ENCODE measurements around the gene BICRAL. TPM values are rescaled to one million over a fixed set of nuclear protein-coding genes. Genes with fewer than 3 reads are reported as not detected.
A peak's percentile ranks its signal among the peaks of the same experiment; 100 is the strongest.
"Not testable (repeated sequence)": the region's sequence is repeated elsewhere in the genome, so short reads cannot be mapped to it uniquely, and the experiment has no call there.

The BICRAL gene
- total RNA-seq, 1 experiment from 2014 or later: 4.8 TPM

GRCh38 chr6:42795651-42796050 lies 13.8 kb downstream of the BICRAL start:
- no peaks in the 10 kb centered on the region for H3K27me3 ChIP-seq
- H3K27ac ChIP-seq: no peak overlapping the region
- DNase-seq: no peak
- H3K9me3 ChIP-seq (replicated peaks): no peaks in the 10 kb centered on the region
- H3K36me3 ChIP-seq: no peaks in the 10 kb centered on the region
- H3K4me3 ChIP-seq: no peak overlapping the region
- H3K4me1 ChIP-seq: peaks cover 5% of the 10 kb centered on the region

DNA sequence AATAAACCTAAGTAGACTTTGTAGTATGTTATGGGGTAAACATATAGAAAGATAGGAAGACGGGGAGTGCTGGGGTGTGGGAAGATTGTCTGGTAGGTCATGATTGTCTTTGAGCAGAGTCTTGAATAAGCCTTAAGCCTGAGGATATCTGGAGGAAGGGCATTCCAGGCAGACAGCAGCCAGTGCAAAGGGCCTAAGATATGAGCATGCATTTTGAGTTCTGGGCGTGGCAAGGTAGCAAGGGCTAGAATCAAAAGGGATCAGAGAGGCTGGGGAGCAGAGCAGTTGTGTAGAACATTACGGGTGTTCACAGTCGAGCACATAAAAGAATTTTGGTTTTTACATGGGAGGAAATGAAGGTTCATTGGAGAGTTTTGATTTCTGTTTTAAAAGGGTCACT lies 14.3 kb downstream of the BICRAL start:
- H3K27ac ChIP-seq: no peak overlapping the region
- no peaks in the 10 kb centered on the region for H3K36me3 ChIP-seq
- no peaks in the 10 kb centered on the region for H3K27me3 ChIP-seq
- DNase-seq: no peak
- H3K4me3 ChIP-seq: no peak overlapping the region
- peaks cover 10% of the 10 kb centered on the region for H3K4me1 ChIP-seq
- no peaks in the 10 kb centered on the region for H3K9me3 ChIP-seq (replicated peaks)

- not testable (repeated sequence) for DNase-seq; H3K36me3 ChIP-seq; H3K27me3 ChIP-seq; H3K27ac ChIP-seq; H3K4me3 ChIP-seq; H3K9me3 ChIP-seq (replicated peaks)
- peaks cover 12% of the 10 kb centered on the region for H3K4me1 ChIP-seq
Measured at GRCh38 chr6:42797696-42798095, 15.8 kb downstream of the BICRAL start.

DNA sequence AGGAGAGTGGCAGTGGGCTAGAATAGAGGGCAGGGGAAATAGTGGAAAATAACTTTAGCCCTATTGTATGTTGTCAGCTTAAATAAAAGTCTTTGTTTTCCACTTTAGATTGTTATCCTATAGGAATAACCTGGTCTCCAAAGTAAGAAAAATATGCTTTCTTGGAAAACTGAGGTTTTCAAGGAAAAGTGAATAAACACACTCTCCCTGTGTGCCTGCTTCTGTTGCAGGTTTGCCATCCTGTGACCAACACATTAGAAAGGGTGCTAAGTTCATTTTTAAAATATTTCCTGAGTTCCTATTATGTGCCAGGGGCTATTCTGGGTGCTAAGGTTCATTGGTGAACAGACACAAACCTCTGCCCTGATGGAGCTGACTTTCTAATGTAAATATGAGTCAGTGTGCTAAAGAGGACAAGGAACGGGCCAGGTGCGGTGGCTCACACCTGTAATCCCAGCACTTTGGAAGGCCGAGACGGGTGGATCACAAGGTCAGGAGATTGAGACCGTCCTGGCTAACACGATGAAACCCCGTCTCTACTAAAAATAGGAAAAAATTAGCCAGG lies 23.5 kb downstream of the BICRAL start:
- peaks cover 8% of the 10 kb centered on the region for H3K4me1 ChIP-seq
- no peaks in the 10 kb centered on the region for H3K36me3 ChIP-seq
- H3K4me3 ChIP-seq: no peak overlapping the region
- no peaks in the 10 kb centered on the region for H3K9me3 ChIP-seq (replicated peaks)
- DNase-seq: no peak
- H3K27ac ChIP-seq: no peak overlapping the region
- no peaks in the 10 kb centered on the region for H3K27me3 ChIP-seq

DNA sequence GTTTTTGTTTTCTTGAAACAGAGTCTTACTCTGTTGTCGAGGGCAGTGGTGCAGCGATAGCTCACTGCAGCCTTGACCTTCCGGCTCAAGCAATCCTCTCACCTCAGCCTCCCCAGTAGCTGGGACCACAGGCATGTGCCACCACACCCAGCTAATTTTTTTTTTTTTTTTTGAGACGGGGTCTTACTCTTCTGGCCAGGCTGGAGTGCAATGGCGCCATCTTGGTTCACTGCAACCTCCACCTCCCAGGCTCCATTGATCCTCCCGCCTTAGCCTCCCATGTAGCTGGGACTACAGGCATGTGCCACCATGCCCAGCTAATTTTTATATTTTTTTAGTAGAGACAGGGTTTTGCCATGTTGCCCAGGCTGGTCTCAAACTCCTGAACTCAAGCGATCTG lies 24.5 kb downstream of the BICRAL start:
- not testable (repeated sequence) for H3K4me1 ChIP-seq; H3K27me3 ChIP-seq; H3K9me3 ChIP-seq (replicated peaks); DNase-seq; H3K4me3 ChIP-seq; H3K27ac ChIP-seq; H3K36me3 ChIP-seq

DNA sequence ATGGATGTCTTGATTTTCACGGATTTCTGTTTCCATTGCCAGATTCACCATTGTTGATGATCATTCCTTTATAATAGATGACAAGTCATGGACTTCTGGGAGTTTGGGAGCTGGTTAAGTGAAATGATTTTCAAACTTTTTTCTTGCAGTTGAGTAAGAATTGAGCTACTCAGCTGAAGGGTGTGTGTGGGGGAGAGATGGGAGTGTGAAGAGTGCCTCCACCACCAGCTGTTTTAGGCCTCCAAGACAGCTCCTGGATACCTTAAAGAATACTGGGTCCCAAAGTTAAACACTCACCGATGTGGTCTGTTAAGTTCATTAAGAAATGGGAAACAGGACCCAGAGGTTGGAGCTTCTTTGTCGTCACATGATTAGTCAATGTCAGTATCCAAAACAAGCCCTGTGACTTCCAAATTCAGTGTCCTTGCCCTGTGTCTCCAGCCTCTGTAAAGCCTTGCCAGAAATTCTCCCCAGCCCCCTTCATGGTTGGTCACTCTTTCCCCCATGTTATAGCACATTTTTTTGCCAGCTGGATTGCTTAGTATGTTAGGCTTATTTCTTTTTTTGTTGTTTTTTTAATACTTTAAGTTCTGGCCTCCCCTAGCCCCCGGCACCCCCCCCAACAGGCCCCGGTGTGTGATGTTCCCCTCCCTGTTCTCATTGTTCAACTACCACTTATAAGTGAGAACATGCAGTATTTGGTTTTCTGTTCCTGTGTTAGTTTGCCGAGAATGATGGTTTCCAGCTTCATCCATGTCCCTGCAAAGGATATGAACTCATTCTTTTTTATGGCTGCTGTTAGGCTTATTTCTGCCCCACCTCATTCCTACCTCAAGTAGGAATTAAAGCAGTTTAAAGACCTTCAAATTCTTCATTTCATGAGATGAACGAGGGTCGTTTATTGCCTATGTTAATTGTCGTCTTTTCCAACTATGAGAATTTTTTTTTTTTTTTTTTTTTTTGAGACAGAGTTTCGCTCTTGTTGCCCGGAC lies 26.9 kb downstream of the BICRAL start:
- no peak for DNase-seq
- Histone ChIP-seq H3K36me3 (no peaks in the 10 kb centered on the region), H3K4me3 (no peak overlapping the region), H3K27ac (no peak overlapping the region), H3K27me3 (no peaks in the 10 kb centered on the region), H3K9me3 (replicated peaks) (no peaks in the 10 kb centered on the region), H3K4me1 (no peaks in the 10 kb centered on the region)

- no peaks in the 10 kb centered on the region for H3K9me3 ChIP-seq (replicated peaks)
- no peaks in the 10 kb centered on the region for H3K4me1 ChIP-seq
- no peak overlapping the region for H3K27ac ChIP-seq
- no peaks in the 10 kb centered on the region for H3K27me3 ChIP-seq
- no peak overlapping the region for H3K4me3 ChIP-seq
- no peak for DNase-seq
- H3K36me3 ChIP-seq: no peaks in the 10 kb centered on the region
Measured at GRCh38 chr6:42813074-42813645, 31.3 kb downstream of the BICRAL start.

DNA sequence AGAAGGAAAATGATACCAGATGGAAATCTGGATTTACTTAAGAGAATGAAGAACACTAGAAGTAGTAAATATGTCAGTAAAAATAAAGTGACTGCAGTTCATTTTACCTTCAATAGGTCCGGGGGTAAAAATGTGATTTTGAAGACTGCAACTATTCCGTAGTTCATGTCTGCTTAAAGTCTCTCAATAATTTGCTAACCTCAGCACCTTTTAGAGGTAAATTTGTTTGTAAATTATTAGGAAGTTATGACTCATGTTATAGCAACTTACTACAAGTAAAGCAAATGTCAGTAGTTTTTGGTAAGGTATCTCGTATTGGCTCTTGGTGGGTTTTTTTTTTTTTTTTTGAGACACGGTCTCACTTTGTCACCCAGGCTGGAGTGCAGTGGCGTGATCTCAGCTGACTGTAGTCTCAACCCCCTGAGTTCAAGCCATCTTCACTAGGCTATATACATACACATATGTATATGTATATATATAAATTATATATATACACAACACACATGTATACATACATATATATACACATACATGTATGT lies 32.1 kb downstream of the BICRAL start:
- DNase-seq: no peak
- Histone ChIP-seq H3K9me3 (replicated peaks) (no peaks in the 10 kb centered on the region), H3K27ac (no peak overlapping the region), H3K4me1 (no peaks in the 10 kb centered on the region), H3K27me3 (no peaks in the 10 kb centered on the region), H3K36me3 (no peaks in the 10 kb centered on the region), H3K4me3 (no peak overlapping the region)

- H3K36me3 ChIP-seq; H3K27ac ChIP-seq; DNase-seq; H3K27me3 ChIP-seq; H3K4me3 ChIP-seq; H3K9me3 ChIP-seq (replicated peaks): not testable (repeated sequence)
- H3K4me1 ChIP-seq: peaks cover 13% of the 10 kb centered on the region
Measured at GRCh38 chr6:42815726-42816125, 33.9 kb downstream of the BICRAL start.

DNA sequence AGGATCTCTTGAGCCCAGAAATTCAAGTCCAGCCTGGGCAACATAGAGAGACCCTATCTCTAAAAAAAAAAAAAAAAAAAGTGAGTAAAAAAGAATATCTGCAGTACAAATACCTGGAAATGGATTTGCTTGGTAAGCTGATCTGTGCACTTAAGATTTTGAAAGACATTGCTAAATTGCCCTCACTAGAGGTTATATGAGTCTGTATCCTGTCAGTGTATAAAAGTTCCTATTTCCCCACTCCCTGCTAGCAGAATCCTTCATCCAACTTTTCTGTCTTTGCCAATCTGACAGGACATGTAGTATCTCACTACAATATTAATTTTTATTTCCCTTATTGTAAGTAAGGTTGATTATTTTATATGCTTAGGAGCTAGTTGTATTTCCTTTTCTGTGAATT lies 36.1 kb downstream of the BICRAL start:
- peaks cover 17% of the 10 kb centered on the region for H3K4me1 ChIP-seq
- no peaks in the 10 kb centered on the region for H3K9me3 ChIP-seq (replicated peaks)
- H3K27me3 ChIP-seq: no peaks in the 10 kb centered on the region
- H3K4me3 ChIP-seq: no peak overlapping the region
- DNase-seq: no peak
- no peaks in the 10 kb centered on the region for H3K36me3 ChIP-seq
- H3K27ac ChIP-seq: no peak overlapping the region

DNA sequence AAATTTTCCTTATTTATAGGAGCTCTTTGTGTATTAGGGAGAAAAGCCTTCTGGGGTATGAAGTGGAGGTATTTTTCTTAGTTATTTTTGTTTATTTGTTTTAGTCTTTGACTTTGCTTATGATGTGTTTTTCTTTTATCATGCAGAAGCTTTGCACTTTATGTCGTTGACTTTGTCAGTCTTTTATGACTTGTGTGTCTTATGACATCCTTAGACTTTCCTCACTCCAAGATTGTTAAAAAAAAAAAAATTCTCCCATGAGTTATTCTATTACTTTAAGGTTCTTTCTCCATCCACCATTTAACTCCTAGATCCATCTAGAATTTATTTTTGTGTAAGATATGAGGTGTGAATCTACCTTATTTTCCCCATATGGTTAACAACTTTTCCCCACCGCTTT lies 36.6 kb downstream of the BICRAL start:
- H3K4me3 ChIP-seq: no peak overlapping the region
- no peak for DNase-seq
- H3K36me3 ChIP-seq: no peaks in the 10 kb centered on the region
- H3K27ac ChIP-seq: no peak overlapping the region
- H3K27me3 ChIP-seq: no peaks in the 10 kb centered on the region
- peaks cover 17% of the 10 kb centered on the region for H3K4me1 ChIP-seq
- H3K9me3 ChIP-seq (replicated peaks): no peaks in the 10 kb centered on the region

GRCh38 chr6:42818878-42819277 lies 37.0 kb downstream of the BICRAL start:
- Histone ChIP-seq H3K9me3 (replicated peaks) (no peaks in the 10 kb centered on the region), H3K27me3 (no peaks in the 10 kb centered on the region), H3K27ac (no peak overlapping the region), H3K36me3 (no peaks in the 10 kb centered on the region), H3K4me1 (peaks cover 17% of the 10 kb centered on the region), H3K4me3 (no peak overlapping the region)
- DNase-seq: no peak

DNA sequence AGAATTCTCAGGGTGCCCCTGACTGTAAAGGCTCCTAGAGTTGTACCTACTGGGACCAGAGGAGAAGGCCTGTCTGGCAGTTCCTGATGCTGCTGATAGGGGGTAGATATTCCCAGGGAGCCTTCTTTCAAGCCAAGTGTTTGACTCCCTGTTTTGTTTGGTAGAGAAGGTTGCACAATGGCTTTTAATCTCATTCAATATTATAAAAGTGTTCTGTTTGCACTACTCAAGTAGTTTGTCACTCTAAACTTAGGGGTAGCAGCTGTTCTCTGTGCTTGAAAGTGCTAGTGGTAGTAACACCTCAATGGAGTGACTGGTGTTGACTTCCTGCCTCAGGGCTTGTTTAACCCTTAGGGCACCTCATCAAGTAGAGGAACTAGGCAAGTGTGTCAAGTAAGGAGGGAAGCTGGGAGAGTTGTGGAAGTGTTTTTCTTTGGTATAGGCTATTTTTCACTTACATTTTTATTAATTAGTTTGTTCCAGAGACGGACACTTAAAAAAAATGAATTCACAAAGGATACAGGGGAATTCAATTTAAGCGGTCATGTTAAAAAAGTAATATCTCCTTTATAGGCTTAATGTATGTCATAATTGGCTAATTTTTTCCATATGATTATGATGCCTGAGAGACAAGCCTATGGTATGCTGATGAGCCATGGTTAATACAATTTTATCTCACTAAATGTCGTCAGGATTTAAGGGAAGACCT lies 38.1 kb downstream of the BICRAL start:
- peaks cover 17% of the 10 kb centered on the region for H3K4me1 ChIP-seq
- no peak overlapping the region for H3K4me3 ChIP-seq
- no peaks in the 10 kb centered on the region for H3K9me3 ChIP-seq (replicated peaks)
- peak; percentile 36 to 67 for DNase-seq
- no peaks in the 10 kb centered on the region for H3K27me3 ChIP-seq
- H3K36me3 ChIP-seq: no peaks in the 10 kb centered on the region
- peak overlapping the region; percentile 58 for H3K27ac ChIP-seq

DNA sequence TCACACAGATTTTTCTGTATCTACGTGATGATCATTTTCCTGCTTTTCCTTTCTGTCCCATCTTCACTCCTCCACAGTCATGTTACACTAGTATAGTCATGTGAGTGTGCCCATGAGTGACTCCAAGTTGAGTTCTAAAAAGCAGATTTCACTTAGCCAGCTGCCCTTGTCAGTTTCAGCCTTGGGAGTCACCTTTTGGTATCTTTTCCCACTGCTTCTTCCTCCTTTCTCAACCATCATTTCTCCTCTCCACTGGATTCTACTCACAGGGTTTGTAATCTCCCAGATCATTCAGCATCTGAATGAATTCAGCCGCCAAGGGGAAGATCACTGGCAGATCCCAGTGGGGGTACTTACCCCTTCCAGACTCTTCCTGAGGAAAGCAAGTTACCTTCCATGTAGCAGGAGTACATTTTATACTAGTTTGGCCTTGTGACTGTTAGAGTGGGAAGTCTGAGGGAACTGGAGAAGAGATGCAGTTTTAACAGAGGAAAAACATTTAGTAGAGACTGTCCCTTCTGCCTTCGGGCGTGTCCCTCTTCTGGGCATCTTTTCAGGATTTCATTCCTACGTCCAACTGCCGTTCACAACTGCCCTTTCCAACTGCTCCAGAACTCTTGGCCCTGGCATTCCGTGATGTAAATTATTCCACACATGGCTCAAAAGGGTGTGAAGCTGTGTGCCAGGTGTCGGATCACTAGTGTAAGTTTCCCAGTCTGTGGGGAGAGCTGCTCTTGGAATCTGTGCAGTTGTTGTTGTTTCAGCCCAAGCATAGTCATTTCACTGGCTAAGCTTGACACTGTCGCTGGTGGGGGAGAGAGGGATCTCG lies 38.9 kb downstream of the BICRAL start:
- Histone ChIP-seq H3K9me3 (replicated peaks) (no peaks in the 10 kb centered on the region), H3K4me3 (peak overlapping the region; percentile 39), H3K27me3 (no peaks in the 10 kb centered on the region), H3K4me1 (peaks cover 17% of the 10 kb centered on the region), H3K27ac (peak overlapping the region; percentile 58), H3K36me3 (no peaks in the 10 kb centered on the region)
- peak; percentile 54 to 81 for DNase-seq

Measured in SJCRH30 (cell line).